GM19324 (cell line): ENCODE data around the gene CHRNA4.
"Not testable (repeated sequence)": the region's sequence is repeated elsewhere in the genome, so short reads cannot be mapped to it uniquely, and the experiment has no call there.

Source experiments
- ATAC-seq: cut with Tn5 transposase; IDR thresholded peaks from one replicate; pipeline ENCODE4 v1.9.1; 2021; ENCODE audit warnings: mild to moderate bottlenecking, moderate library complexity; ENCODE audit not compliant: unreplicated experiment, low FRiP score

The CHRNA4 gene

GRCh38 chr20:63379872-63380271 is 18.7 kb upstream of the CHRNA4 start:
- ATAC-seq = not testable (repeated sequence)

DNA sequence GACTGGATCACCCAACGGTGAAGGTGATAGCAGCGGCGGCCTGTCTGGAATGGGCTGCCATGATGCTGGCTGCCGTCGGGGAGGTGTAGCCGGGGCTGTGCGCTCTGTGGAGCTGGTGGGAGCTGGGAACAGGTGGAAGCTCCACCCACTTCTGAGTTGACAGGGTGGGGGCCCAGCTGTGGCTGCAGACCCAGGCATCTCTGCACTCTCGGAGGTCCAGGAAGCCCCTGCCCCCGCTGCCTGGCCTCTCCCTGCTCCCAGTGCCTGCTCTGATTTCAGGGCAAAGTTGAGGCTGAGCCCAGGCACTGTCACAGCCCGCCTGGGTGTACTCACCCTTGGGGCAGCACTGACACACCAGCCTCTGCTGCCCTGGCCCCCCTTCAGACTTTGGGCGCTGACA is 18.1 kb upstream of the CHRNA4 start:
- no peak for ATAC-seq

DNA sequence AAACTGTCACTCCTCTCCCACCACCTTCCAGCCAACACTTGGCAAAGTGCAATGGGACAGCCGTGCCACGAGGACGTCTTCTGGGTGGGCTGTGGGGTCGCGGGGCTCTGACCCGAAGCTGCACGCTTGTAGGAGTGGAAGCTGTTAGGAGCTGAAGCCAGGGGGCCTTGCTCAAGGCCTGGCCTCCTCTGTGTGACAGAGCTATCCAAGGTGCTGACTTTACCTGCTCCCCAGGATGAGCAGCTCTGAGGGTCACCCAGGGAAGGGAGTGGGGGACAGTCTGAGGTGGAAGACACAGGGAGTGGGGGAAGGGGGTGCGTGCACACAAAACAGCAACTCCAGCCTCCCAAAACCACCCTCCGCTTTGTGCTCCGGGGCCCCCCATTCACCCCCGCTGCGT is 17.5 kb upstream of the CHRNA4 start:
- ATAC-seq = no peak

DNA sequence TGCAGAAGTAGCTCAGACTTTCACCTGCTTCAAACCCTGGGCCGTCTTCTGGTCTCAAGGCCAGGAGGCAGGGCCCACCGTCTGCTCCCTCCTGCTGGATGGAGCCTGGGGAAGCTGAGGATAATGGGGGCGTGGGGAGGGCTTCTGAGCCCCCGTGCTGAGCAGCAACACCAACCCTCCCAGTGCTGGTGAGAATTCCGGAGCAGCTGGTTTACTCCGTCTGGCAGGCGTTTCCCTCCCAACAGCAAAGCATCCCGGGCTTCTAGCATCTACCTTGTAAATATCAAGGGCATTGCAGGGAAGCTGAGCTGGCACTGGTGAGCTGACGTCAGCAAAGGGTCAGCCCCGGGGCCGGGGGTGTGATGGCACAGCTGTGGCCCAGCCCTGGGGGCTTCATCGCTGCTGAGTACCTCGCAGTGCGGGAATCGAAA is 16.8 kb upstream of the CHRNA4 start:
- no peak for ATAC-seq

GRCh38 chr20:63377256-63377941 is 16.2 kb upstream of the CHRNA4 start:
- no peak for ATAC-seq

DNA sequence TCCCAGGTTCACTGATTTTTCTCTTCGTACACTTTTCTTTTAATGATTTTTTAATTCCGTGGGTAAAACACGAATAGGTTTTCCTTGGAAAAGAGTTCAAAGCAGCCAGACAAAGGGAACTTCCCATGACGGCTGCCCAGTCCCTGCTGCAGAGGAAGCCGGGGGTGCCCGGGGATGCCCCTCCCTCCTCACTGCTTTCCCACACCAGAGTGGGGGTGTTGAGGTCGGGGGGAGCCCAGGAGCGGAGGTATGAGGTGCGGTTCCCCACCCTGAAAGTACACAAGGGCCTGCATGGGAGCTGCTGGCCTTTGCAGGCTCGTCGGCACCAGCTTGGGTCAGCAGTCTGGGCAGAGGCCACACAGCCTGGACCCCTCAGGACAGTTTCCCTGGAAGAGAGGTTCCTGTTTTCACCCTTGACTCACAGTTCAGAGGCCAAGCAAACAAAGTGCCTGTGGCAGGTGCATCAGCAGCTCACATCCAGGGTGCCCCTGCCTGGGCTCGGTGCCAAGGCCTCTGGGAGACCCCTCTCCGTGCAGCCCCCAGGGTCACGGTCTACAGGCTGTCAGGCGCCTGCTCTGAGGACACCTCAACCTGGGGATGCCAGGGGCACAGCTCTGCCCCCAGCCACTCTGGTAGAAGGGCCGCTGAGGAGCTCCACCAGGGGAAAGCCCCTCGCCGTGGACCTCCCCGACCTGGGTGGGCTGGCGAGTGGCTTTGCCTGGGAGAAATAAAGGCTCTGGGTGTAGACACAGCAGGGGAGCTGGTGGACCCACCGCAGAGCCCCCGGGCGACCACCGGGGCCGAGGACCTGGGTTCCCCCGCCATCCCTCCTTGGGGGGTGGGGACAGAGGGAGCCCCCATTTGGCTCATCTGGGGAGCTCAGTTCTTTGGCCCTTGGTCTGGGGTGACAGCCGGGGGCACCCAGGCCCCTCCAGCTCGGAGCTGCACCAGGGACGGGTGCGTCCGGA is 15.4 kb upstream of the CHRNA4 start:
- no peak for ATAC-seq

- no peak for ATAC-seq
These were observed 14.3 kb upstream of the CHRNA4 start for GRCh38 chr20:63375438-63375837.

- no peak for ATAC-seq
These were observed 13.4 kb upstream of the CHRNA4 start for GRCh38 chr20:63374504-63374903.

DNA sequence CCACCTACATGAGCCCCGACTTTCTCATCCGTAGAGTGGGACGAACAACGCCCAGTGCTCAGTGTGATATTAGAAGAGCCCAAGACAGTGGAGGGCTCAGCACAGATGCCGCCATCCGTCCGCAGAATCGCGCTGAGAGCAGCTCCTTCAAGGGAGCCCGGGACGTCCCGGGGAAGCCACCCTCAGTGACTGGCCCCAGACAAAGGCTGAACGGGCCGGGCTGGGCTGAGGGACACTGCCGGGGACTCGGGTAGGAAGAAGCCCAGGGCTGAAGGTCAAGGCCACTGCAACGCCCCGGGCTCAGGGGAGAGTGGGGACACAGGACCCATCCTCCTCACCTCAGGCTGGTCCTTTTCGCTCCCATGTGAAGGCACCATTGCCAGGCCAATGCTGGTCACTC is 12.8 kb upstream of the CHRNA4 start:
- no peak for ATAC-seq

- no peak for ATAC-seq
These were observed 12.1 kb upstream of the CHRNA4 start for GRCh38 chr20:63372971-63373885.

DNA sequence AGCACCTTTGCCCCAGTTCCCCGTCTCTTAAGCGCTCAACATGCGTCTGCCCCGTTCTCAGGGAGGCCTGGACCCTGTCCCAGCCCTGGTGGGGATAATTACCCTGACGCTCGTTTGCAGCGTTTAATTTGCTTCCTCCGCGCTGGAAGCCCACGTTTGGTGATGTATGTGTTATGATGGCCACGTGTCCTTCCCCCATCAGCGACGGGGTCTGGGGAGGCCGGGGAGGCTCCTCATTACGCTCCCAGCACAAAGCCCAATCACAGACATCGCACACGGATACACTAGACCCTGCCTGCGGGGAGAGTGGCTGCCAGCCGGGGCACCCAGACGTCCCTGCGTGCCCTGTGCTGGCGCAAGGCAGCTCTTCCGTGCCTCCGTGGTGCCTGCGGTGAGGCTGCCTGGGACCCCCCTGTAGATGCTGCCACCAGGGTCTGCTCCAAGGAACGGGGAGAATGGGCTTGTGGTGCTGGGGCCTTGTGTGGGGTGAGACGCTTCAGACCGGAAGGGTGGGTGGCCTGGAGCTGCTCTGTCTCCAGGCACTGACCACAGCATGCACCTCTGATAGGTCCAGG is 10.2 kb upstream of the CHRNA4 start:
- no peak for ATAC-seq

DNA sequence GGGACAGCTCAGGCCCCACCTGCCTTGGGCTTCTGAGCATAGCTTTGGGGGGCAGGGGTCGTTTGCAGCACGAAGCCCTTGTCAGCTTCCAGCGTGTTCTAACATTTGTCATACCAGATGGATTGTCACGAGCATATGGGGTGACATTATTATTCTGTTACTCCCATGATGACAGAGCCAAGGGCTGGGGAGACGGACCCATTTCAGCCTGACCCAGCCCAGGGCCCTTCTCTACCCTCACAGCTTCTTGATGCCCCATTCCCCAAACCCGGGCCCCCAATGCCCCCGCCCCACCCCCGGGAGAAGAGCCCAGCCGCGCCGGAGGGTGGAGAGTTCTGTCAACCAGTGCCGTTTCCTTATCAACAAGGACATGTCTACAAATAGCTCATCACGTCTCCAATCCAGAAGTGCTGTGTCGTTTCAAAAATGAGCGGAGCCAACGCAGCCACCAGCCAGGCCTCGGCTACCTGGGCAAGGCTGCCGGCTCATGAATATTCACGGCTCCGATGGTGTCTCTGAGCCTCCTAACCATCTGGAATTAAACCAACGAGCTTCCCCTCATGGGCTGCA is 9.6 kb upstream of the CHRNA4 start:
- ATAC-seq = no peak

DNA sequence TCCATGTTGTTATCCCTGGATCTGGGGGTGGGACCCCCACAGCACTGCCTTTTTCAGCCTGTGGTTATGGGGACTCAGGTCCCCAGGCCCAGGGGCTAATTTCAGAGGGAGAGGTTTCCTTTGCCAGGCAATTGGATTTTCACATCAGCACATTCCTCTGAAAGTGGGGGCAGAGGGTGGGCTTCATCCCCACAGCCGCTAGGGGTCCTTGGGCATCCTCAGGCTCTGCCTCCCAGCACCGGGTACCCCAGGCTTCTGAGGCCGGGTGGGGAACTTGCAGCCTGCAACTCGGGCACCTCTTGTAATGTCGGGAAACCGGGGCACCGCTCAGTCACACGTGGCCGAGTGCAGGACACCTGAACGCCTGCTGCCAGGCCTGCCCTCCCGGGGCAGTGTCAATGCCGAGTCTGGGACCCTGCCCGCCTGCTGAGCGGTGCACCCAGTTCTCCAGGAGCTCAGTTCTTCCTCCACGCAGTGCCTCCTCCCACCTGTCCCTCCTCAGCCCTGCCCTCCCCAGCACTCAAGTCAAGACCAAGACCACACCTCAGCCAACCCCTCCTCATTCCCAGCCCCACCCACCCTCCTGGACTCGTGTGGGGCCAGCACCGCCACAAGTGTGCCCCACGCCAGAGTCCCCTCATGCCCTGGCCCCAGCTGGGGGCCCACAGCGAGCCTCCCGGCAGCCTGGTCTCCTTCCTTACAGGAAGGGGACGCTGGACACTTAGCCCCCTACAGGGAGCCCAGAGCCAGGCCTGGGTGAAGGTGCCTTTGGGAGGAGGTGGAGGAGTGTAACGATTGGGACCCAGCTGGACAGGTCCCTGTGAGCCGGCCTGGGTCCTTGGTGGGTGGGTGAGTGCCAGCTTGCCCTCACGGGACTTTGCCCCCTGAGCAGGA is 8.8 kb upstream of the CHRNA4 start:
- ATAC-seq = no peak

DNA sequence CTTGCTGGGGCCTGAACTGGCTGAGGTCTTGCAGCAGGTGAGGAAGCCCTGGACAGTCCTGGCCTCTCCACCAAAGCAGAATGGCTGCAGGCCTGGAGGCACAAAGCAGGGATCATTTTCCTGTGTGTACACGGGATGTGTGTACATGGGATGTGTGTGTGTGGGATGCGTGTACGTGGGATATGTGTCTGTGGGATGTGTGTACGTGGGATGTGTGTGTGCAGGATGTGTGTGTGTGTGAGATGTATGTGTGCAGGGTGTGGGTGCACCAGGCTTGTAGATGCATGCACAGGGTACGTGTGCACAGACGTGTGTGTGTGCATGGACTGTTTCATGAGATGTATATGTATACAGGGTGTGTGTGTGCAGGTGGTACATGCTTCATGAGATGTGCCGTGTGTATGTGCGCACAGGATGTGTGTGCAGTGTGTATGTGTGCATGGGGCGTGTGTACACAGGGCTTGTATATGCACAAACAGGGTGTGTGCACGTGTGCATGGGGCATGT is 7.9 kb upstream of the CHRNA4 start:
- ATAC-seq = no peak

- no peak for ATAC-seq
These were observed 7.0 kb upstream of the CHRNA4 start for GRCh38 chr20:63368151-63368550.

DNA sequence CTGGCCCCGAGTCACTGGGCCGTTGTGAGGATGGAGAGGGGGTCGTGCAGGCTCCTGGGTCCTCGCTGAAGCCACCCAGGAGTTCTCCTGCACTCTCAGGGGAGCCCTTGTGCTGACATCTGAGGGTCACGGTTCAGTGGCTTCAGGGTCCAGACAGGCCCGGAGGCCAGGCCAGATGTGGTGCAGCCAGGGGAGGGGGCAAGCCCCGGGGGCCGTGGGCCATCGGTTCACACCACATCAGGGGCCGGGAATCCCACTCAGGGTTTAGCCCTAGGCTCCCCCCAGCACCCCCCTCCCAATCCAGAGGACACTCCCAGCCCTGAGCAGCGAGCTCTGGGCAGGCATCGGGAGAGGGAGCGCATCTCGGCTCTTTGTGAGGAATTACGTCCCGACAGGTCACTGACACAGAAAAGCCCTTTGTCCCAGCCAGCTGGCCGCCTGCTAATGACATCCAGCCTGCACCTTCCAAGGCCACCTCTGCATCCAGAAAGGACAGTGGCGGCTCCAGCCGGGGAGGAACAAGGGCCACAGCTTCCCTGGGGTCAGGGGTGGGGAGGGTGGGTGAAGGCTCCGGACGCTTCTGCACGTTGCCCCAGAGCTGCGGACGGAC is 6.4 kb upstream of the CHRNA4 start:
- no peak for ATAC-seq

DNA sequence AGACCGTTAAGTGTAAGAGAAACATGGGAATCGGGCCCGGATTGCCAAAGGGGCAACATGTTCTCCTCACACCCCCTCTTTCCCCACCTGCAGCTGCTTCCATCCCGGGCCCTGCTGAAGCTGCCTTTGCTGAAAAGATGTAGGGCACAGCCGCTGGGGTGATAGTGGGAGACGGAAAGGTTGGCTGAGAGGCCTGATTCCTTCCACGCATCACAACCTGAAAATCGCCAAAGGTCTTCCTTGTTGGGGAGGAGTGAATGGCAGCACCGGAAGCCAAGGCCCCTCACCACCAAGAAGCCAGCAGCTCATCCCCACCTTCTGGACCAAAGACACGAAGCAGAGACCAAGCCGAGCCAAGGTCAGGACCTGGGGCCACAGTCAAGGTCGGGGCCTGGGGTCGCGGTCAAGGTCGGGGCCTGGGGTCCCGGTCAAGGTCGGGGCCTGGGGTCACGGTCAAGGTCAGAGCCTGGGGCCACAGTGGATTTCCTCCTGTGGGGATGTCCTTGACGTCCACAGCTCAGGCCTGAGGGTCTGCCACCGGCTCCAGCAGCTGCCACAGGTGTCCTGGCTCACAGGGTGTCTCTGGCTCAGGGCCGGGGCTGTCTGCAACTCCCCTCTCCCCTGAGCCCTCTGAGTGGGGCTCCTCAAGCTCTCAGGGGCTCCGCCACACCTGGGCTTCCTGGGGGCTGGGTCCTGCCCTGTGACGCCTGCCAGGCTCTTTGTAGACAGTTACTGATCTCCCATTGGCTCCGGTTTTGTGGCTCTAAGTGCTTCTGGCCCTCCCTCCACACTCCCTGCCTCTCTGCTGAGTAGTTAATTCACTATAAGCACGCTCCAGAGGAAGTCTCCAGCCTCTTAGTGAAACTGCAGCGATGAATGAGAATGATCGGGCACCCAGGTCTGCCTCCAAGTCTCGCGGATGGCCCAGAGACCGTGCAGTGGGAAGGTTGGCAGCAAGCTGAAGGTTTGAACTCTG is 5.5 kb upstream of the CHRNA4 start:
- ATAC-seq = no peak
